ENCODE data around the gene SRP19.
"Not testable (repeated sequence)": the region's sequence is repeated elsewhere in the genome, so short reads cannot be mapped to it uniquely, and the experiment has no call there.

- TF ChIP-seq IRF2 (CRISPR knock-in tag; IDR thresholded peaks at IDR 0.05); NFE2 (IDR thresholded peaks at IDR 0.05; ENCODE audit: low read depth); EZH2 (IDR thresholded peaks at IDR 0.05; ENCODE audit: borderline replicate concordance, low read depth, low read length); SMARCC2 (IDR thresholded peaks at IDR 0.05; ENCODE audit: low read depth); CBX1 (IDR thresholded peaks at IDR 0.05; ENCODE audit: low read depth); HDAC1 (IDR thresholded peaks at IDR 0.05); GATA2 (CRISPR knock-in tag; IDR thresholded peaks at IDR 0.05); SRSF9 (IDR thresholded peaks at IDR 0.05; ENCODE audit: borderline replicate concordance, low read depth, low read length); NCOA6 (IDR thresholded peaks at IDR 0.05); ZBTB43 (CRISPR knock-in tag; IDR thresholded peaks at IDR 0.05); NFATC3 (IDR thresholded peaks at IDR 0.05); SREBF1 (IDR thresholded peaks at IDR 0.05; ENCODE audit: borderline replicate concordance, low read depth, low read length); KDM5B (IDR thresholded peaks at IDR 0.05; ENCODE audit: insufficient replicate concordance, low read depth, low read length): not testable (repeated sequence)
Observed at GRCh38 chr5:112904996-112905395, 43.9 kb downstream of the SRP19 start.
